Activated CD8-positive, alpha-beta memory T cell treated with anti-CD3 and anti-CD28 coated beads for 24 hours (primary cell): ENCODE measurements around the gene NFIC.

Experiments
- DNase-seq: peaks from one replicate; pipeline ENCODE4 v3.0.0-alpha.2; 2020

NFIC gene

GRCh38 chr19:3515891-3516422 lies 149.6 kb downstream of the NFIC start:
- DNase-seq = no peak

- no peak for DNase-seq
Measured at GRCh38 chr19:3516675-3517207, 150.4 kb downstream of the NFIC start.

GRCh38 chr19:3517638-3518037 lies 151.3 kb downstream of the NFIC start:
- DNase-seq = no peak

GRCh38 chr19:3518255-3518654 lies 151.9 kb downstream of the NFIC start:
- DNase-seq = no peak

GRCh38 chr19:3518659-3519058 lies 152.3 kb downstream of the NFIC start:
- DNase-seq = no peak
